Renal pelvis (tissue), 4 donors: ENCODE data around the gene MT1E. TPM values are rescaled to one million over a fixed set of nuclear protein-coding genes. Genes with fewer than 3 reads are reported as not detected.
"Not testable (repeated sequence)": the region's sequence is repeated elsewhere in the genome, so short reads cannot be mapped to it uniquely, and the experiment has no call there.

Source experiments
- DNase-seq: peaks from one replicate; pipeline ENCODE4 v3.0.0-alpha.2; 2013
- polyA plus RNA-seq, 3 donors: library from polyadenylated mRNA; unstranded; fragments of 120-200 nt; gene quantifications; one replicate each; pipeline ENCODE4 v1.2.1, GENCODE V29; 2013; ENCODE audit not compliant: insufficient read length in 3 of 3

The MT1E gene
- polyA plus RNA-seq, 3 donors = 18.0 to 44.4 (median 23.6) TPM

DNA sequence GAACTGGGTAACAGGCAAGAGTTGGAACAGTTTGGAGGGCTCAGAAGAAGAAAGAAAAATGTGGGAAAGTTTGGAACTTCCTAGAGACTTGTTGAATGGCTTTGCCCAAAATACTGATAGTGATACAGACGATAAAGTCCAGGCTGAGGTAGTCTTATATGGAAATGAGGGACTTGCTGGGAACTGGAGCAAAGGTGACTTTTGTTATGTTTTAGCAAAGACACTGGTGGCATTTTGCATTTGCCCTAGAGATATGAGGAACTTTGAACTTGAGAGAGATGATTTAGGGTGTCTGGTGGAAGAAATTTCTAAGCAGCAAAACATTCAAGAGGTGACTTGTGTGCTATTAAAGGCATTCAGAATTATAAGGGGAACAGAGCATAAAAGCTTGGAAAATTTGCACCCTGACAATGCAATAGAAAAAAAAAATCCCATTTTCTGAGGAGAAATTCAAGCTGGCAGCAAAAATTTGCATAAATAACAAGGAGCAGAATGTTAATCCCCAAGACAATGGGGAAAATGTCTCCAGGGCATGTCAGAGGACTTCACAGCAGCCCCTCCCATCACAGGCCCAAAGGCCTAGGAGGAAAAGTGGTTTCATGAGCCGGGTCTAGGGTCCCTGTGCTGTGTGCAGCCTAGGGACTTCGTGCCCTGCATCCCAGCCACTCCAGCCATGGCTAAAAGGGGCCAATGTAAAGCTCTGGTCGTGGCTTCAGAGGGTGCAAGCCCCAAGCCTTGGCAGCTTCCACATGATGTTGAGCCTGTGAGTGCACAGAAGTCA, 3.7 kb upstream of the MT1E start:
- DNase-seq = not testable (repeated sequence)

DNA sequence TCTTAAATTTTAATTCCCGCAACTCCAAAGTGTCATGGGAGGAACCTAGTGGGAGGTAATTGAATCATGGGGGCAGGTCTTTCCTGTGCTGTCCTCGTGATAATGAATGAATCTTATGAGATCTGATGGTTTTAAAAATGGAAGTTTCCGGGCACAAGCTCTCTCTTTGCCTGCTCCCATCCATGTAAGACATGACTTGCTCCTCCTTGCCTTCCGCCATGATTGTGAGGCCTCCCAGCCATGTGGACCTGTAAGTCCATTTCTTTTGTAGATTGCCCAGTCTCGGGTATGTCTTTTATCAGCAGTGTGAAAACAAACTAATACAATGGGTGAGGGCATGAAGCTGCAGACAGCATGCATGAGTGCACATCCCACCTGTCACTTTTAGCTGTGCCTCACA, 2.4 kb upstream of the MT1E start:
- DNase-seq = not testable (repeated sequence)

DNA sequence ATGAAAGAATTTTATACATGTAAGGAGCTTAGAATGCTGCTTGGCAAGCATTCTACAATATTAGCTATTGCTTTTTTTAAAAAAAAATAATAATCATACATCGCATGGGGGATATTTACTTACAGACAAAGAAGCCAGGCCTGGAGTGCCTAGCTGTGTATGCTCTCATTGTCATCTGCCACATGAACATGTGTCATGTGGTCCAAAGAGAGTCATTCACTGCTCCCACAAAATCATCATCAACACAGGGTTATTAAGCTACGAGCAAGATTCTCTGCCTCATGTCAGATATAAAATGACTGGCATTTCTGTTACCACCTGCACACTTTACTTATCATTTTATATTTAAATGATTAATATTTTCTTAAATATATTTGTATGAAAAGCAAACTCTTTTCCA, 1.9 kb upstream of the MT1E start:
- DNase-seq = no peak

DNA sequence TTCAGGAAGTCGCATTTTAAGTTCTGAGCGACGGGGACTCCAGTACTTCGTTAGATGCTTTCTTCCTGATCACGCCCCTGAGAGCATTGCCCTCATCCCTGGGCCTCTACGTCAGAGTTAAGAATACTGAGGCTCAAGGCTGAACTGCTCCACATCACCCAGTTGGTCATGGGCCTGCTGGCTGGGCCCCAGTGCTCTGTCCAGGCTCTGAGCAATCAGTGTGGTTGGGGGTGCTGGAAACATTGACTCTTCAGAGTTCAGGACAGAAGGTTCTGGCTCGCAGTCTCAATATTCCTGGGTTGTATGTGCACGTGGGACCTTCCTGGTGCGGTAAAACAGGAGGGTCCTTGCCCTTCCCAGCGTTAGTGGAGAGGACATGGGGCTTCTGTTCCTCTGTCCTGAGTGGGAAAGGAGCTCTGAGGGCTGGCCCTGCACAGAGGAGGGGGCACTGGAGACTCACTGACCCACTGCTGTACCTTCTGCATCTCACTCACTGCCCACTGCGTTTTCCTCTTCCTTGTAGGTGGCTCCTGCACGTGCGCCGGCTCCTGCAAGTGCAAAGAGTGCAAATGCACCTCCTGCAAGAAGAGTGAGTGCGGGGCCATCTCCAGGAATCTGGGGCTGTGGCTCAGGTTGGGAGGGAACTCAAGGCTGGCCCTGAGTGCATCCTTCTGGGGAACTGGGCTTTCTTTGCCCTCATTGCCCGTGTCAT, 518 bp downstream of the MT1E start:
- no peak for DNase-seq

DNA sequence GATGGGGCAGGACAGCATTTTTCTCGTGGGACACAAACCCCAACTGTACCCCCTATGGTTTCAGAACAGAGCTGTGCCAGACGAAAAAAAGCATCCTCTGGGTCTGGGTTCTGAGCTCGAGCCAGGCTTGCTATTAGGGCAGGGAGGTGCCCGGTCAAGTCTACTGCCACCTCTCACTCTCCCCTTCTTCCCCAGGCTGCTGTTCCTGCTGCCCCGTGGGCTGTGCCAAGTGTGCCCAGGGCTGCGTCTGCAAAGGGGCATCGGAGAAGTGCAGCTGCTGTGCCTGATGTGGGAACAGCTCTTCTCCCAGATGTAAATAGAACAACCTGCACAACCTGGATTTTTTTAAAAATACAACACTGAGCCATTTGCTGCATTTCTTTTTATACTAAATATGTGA, 1.1 kb downstream of the MT1E start:
- no peak for DNase-seq

DNA sequence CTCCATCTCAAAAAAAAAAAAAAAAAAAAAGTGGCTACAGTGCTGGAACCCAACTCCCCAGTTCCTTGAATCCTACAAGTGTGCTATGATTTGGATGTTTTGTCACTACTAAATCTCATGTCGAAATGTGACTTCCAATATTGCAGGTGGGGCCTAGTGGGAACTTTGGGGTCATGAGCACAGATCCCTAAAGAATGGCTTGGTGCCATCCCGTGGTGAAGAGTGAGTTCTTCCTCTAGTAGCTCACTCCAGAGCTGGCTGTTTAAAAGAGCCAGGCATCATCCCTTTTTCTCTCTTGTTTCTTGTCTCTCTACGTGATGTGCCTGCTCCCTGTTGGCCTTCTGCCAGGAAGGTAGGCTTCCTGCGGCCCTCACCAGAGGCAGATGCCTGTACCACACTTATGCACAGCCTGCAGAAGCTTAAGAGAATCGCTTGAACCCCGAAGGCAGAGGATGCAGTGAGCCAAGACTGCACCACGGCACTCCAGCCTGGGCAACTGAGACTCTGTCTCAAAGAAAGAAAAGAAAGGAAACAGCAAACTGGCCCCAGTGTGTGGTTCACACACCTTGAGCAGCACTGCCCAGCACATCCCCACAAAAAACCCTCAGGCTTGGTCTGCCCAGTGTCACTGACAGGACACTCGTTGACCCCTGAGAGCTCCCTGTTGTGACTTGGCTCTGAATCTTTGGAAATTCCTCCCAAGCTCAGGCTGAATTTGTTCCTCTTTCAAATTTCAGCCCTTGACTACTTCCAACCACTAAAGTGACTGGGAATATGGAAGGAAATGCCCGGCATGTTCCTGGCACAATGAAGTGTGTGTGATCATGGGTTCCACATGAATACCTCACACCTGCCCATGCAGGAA, 3.1 kb downstream of the MT1E start:
- no peak for DNase-seq

DNA sequence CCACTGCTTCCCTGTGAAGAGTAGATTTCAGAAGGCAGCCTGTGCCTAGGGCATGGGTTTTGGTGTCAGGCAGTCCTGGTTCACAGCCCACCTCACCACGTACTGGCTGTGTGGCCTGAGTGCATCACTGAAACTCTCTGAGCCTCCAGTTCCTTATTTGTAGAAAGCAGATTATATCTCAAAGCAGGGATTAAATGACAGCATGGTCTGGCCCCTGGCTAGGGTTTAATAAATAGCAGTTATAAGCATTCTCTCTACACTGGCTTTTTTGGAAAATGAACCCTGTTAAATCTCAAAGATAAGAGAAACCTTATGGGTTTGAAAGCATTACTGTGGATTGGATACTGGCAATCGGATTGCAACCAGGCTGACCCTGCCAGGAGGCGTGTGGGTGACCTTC, 4.0 kb downstream of the MT1E start:
- DNase-seq = no peak

DNA sequence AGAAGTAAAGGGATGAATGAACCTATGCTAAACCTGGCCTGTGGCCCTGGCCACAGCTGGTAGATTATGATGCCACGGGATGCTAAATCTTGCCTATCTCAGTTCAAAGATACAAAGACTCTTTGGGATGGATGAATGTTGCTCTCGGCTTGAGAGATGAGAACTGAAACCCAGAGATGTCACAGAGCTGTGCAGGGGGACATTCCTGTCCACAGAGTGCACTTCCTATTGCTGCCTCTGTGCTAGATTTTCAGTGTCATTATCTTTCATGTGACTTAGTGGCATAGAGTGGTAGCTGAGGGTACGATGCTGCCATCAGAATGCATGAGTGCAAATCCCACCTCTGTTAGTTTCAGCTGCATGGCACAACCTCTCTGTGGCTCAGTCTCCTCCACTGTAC, 4.6 kb downstream of the MT1E start:
- DNase-seq = no peak

DNA sequence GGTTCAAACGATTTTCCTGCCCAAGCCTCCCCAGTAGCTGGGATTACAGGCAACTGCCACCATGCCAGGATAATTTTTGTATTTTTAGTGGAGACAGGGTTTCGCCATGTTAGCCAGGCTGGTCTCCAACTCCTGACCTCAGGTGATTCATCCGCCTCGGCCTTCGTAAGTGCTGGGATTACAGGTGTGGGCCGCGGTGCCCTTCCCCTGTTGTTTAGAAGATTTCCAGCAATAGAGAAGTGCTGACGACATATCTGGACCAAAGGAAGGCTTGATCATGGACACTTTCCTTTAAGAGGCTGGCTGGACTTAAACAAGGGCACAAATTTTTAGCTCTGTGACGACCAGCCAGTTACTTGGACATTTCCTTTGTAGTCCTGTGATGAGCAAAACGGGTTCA, 5.6 kb downstream of the MT1E start:
- DNase-seq = no peak

DNA sequence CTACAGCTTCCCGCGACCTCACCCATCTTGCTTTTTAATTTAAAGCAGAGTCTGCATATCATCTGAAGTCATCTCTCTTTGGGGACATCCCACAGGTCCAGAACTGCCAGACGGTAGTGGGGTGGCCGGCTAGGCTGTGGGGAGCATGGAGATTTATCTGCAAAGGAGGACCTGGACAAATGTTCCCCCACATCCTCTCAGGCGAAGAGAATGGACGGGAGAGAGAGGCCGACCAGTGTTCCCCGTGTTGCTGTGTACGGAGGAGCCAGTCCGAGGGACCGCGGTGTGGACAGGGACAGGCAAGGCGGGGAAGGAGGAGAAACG, 6.2 kb downstream of the MT1E start:
- DNase-seq = no peak

DNA sequence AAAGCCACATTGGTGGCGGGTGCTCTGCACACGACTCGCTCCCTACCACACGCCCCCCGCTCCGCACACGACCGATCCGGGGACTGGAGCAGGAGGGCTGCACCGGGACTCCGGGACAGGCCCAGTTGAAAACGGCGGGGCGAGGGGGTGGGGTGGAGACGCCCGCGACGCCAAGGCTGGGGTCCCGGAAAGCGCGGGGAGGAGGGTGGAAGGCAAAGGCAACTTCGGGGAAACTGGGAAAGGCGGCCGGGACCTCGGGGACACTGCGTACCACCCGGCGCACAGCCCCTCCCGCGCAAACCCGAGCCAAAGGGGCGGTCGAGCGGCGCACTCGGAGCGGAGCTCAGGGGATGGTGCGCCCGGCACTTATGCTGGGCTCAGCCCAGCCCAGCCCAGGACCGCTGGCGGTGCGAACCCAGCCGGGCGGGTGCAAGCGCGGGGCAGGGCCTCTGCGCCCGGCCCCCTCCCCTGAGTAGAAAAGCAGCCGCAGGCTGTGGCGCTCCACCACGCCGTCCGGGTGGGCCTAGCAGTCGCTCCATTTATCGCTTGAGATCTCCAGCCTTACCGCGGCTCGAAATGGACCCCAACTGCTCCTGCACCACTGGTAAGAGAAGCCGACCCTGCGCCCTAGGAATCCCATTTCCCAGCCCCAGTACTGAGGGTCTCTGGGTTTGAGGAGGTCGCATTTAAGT, 6.7 kb downstream of the MT1E start, which contains the start of gene MT1M:
MT1M (plus strand) TSS at position 504 of the 692 bp plus-strand sequence; CDS start at position 577, 73 bp downstream.
- DNase-seq = no peak

DNA sequence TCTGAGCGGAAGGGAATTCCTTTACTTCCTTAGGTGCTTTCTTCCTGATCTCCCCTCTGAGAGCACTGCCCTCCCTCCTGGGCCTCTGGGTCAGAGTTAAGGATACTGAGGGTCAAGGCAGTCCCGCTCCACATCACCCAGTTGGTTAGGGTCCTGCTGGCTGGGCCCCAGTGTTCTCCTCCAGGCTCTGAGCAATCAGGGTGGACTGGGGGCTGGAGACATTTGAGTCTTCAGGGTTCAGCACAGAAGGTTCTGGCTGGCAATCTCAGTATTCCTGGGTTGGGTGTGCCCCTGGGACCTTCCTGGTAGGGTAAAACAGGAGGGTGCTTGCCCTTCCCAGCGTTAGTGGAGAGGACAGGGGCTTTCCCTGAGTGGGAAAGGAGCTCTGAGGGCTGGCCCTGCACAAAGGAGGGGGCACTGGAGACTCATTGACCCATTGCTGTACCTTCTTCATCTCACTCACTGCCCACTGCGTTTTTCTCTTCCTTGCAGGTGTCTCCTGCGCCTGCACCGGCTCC, 7.3 kb downstream of the MT1E start:
- no peak for DNase-seq

DNA sequence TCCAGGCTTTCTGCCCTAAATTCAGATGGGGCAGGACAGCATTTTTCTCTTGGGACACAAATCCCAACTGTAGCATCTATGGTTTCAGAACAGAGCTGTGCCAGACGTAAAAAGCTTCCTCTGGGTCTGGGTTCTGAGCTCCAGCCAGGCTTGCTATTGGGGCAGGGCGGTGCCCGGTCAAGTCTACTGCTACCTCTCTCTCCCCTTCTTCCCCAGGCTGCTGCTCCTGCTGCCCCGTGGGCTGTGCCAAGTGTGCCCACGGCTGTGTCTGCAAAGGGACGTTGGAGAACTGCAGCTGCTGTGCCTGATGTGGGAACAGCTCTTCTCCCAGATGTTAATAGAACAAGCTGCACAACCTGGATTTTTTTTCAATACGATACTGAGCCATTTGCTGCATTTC, 8.0 kb downstream of the MT1E start:
- no peak for DNase-seq

DNA sequence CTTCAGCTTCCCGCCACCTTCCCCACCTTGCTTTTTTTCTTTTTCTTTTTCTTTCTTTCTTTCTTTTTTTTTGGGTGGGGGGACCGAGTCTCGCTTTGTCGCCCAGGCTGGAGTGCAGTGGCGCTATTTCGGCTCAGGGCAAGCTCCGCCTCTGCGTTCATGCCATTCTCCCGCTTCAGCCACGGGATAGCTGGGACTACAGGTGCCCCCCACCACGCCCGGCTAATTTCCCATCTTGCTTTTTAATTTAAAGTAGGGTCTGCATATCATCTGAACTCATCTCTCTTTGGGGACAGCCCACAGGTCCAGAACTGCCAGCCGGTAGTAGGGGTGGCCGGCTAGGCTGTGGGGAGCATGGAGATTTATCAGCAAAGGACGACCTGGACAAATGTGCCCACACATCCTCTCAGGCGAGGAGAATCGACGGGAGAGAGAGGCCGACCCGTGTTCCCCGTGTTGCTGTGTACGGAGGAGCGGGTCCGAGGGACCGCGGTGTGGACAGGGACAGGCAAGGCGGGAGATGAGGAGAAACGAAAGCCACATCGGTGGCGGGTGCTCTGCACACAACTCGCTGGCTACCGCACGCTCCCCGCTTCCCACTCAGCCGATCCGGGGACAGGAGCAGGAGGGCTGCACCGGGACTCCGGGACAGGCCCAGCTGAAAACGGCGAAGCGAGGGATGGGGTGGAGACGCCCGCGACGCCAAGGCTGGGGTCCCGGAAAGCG, 9.3 kb downstream of the MT1E start:
- no peak for DNase-seq

DNA sequence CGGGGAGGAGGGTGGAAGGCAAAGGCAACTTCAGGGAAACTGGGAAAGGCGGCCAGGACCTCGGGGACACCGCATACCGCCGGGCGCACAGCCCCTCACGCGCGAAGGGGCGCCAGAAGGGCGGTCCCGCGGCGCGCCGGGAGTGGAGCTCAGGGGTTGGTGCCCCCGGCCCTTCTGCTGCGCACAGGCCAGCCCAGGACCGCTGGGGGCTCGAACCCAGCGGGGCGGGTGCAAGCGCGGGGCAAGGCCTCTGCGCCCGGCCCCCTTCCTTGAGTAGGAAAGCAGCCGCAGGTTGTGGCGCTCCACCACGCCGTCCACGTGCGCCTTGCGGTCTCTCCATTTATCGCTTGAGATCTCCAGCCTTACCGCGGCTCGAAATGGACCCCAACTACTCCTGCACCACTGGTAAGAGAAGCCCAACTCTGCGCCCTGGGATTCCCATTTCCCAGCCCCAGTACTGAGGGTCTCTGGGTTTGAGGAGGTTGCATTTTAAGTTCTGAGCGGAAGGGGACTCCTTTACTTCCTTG, 9.9 kb downstream of the MT1E start:
- no peak for DNase-seq

DNA sequence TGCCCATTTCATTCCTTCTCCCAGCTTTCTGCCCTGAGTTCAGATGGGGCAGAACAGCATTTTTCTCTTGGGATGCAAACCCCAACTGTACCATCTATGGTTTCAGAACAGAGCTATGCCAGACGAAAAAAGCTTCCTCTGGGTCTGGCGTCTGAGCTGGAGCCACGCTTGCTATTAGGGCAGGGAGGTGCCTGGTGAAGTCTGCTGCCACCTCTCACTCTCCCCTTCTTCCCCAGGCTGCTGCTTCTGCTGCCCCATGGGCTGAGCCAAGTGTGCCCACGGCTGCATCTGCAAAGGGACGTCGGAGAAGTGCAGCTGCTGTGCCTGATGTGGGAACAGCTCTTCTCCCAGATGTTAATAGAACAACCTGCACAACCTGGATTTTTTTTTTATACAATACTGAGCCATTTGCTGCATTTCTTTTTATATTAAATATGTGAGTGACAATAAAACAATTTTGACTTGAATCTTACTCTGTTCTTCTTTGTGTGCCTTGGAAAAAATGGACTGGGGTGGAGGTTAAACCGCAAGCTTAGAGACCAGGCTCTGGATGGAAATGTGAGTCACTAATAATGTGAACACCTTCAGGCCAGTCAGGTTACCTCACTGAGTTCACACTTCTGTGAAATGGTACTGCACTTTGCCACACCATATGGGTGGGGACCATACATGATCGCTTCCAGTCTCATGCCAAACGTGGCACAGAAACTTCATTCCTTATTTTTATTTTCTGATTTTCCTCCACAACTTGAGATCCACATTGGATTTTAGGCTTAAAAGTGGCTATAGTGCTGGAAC, 11.2 kb downstream of the MT1E start:
- DNase-seq = no peak

DNA sequence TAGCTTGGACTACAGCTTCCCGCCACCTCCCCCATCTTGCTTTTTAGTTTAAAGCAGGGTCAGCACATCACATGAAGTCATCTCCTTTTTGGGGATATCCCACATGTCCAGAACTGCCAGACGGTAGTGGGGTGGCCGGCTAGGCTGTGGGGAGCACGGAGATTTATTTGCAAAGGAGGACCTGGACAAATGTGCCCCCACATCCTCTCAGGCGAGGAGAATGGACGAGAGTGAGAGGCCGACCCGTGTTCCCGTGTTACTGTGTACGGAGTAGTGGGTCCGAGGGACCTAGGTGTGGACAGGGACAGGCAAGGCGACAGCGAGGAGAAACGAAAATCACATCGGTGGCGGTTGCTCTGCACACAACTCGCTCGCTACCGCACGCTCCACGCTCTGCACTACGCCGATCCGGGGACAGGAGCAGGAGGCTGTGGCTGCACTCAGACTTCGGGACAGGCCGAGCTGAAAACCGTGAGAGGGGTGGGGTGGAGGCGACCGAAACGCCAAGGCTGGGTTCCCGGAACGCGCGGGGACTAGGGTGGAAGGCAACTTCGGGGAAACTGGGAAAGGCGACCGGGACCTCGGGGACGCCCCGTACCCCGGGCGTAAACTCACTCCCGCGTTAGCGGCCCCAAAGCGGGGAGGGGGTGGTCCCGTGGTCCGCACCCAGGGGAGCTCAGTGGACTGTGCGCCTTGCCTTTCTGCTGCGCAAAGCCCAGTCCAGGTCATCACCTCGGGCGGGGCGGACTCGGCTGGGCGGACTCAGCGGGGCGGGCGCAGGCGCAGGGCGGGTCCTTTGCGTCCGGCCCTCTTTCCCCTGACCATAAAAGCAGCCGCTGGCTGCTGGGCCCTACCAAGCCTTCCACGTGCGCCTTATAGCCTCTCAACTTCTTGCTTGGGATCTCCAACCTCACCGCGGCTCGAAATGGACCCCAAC, 12.5 kb downstream of the MT1E start, which contains the start of gene MT1A:
MT1A (plus strand) TSS at position 853 of the 937 bp plus-strand sequence; CDS start at position 926, 73 bp downstream.
- DNase-seq = no peak

DNA sequence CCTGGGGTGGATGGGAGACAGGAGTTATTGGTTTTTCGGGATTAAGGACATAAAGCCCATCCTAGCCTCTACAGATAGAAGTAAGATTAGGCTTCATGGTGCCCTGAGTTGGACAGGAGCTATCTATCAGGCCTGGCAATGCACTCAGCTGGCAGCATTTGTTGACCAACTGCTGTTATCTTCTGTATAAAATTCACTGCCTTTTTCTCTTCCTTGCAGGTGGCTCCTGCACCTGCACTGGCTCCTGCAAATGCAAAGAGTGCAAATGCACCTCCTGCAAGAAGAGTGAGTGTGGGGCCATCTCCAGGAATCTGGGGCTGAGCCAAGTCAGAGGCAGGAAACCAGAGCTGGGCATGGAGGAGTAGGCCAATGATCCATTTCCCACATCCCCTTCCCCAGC, 13.5 kb downstream of the MT1E start:
- no peak for DNase-seq

DNA sequence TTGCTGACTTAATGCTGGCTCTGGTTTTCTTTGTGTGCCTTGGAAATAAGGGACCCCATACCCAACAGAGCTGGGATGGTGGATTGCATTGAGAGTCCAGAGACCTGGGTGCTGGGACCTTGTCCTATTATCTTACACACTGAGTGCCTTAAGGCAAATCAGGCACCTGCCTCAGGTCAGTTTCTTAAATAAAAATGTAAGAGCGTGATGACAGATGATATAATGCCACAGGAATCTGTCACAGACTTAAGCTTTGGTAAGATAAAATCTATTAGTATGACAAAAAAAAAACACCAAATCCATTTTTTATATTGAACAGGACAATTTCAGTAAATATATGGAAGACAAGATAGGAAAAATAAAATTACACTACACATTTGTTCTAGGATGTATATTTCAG, 14.5 kb downstream of the MT1E start:
- DNase-seq = no peak
